Astrocyte of the cerebellum (primary cell): Measurements from ENCODE around the gene SOCS1.

Experiments used
- DNase-seq: peaks from one replicate; pipeline ENCODE4 v3.0.0-alpha.2; 2011; ENCODE audit warnings: low read depth
- H3K4me3 ChIP-seq: 2 replicates; pipeline ENCODE4 v1.5.1; 2011; ENCODE audit warnings: mild to moderate bottlenecking, low read depth, low read length, moderate library complexity
- CTCF ChIP-seq: IDR thresholded peaks from 2 replicates; pipeline ENCODE4 v1.5.1; 2012; ENCODE audit warnings: low read length, low read depth, moderate library complexity, mild to moderate bottlenecking; ENCODE audit errors: missing control alignments
- in situ Hi-C: cut with HindIII; loops from 2 replicates; pipeline ENCODE4 v1.10.0; 2017; ENCODE audit warnings: low sequenced_read_pairs

The SOCS1 gene

GRCh38 chr16:11219178-11219577 lies 36.8 kb downstream of the SOCS1 start:
- no peak for DNase-seq
- no peak overlapping the region for H3K4me3 ChIP-seq
- no peak for TF ChIP-seq CTCF
- in situ Hi-C loops, result no loop called here

- no peak for DNase-seq
- peak; percentile 57 for TF ChIP-seq CTCF
- no peak overlapping the region for H3K4me3 ChIP-seq
- in situ Hi-C loops, result no loop called here
Observed at GRCh38 chr16:11218604-11218962, 37.4 kb downstream of the SOCS1 start.

- no peak for TF ChIP-seq CTCF
- in situ Hi-C loops, result no loop called here
- DNase-seq, result no peak
- no peak overlapping the region for H3K4me3 ChIP-seq
Observed at GRCh38 chr16:11217651-11218603, 38.1 kb downstream of the SOCS1 start.

GRCh38 chr16:11215935-11216556 lies 40.0 kb downstream of the SOCS1 start:
- no peak for DNase-seq
- in situ Hi-C loops, result no loop called here
- TF ChIP-seq CTCF, result no peak
- H3K4me3 ChIP-seq, result no peak overlapping the region

GRCh38 chr16:11213799-11214198 lies 42.2 kb downstream of the SOCS1 start:
- no peak overlapping the region for H3K4me3 ChIP-seq
- TF ChIP-seq CTCF, result no peak
- in situ Hi-C loops, result loop anchor here (5.0 kb wide), 1 partner anchor 76 kb away; no protein-coding TSS in a partner anchor
- no peak for DNase-seq

GRCh38 chr16:11213373-11213772 lies 42.6 kb downstream of the SOCS1 start:
- H3K4me3 ChIP-seq, result no peak overlapping the region
- TF ChIP-seq CTCF, result no peak
- in situ Hi-C loops, result loop anchor here (5.0 kb wide), 1 partner anchor 76 kb away; no protein-coding TSS in a partner anchor
- DNase-seq, result no peak
